ENCODE data around the gene CNOT4.

GRCh38 chr7:135385209-135385608 is 124.7 kb downstream of the CNOT4 start:
- TF ChIP-seq POLR2A (IDR thresholded peaks at IDR 0.05) (no peak), CTCF (IDR thresholded peaks at IDR 0.05) (no peak), POLR2AphosphoS5 (IDR thresholded peaks at IDR 0.05) (no peak)

Measured in prostate gland (tissue), 2 donors.